NOMO-1 treated with dmso at 0.1 percent for 144 hours (cell line): ENCODE measurements around the gene GRID2.
"Not testable (repeated sequence)": the region's sequence is repeated elsewhere in the genome, so short reads cannot be mapped to it uniquely, and the experiment has no call there.

Experiments used
- DNase-seq: peaks from one replicate; lab custom pipeline; 2025; ENCODE audit not compliant: unreplicated experiment; lab: John Stamatoyannopoulos, UW

The GRID2 gene

GRCh38 chr4:92305148-92305877 lies 1.5 kb downstream of the GRID2 start:
- DNase-seq = no peak

DNA sequence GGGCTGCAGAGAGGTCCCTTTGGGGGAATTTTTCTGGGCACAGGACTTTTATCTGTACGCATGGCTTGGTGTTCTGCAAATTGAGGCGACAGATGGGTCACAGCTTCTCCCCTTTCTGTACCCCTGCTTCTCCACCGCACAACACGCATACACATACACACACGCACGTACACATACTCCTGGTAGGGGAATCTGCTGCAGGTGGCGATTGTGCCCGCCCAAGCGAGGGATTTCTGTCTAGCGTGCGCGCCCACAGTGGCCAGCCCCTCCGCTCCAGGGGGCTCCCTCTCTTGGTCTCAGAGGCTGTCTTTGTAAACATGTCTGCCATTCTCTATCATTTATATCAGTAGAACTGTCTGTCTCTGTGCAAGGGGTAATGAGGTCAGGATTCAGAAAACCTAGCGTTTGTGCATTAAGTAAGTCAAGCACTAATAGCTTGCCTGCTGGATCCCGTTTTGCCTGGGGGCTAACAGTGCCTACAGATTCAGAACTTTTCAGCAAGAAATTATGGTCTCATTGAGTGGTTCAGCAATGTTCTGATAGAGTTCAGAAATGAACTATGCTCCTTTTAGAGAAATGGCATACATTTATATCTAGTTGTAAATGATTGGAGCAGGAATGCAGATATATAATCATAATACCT lies 2.2 kb downstream of the GRID2 start:
- DNase-seq = no peak

DNA sequence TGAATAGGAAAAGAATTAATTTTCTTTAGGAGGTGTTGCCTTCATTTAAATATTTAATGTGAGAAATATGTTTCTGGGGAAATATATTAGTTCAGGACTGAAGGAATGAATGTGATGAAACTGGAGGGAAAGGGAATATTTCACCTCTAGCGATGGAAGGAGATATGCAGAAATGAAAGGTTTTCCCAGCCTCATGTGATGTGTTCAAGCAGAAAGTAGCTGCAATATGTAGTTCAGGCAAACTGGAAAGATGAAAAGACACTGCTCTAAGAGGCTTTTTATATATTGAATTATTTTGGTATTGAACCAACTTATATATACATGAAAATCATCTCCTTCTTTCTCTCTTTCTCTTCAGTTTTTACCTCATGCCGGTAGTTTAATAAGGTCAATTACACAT lies 3.4 kb downstream of the GRID2 start:
- DNase-seq = no peak

DNA sequence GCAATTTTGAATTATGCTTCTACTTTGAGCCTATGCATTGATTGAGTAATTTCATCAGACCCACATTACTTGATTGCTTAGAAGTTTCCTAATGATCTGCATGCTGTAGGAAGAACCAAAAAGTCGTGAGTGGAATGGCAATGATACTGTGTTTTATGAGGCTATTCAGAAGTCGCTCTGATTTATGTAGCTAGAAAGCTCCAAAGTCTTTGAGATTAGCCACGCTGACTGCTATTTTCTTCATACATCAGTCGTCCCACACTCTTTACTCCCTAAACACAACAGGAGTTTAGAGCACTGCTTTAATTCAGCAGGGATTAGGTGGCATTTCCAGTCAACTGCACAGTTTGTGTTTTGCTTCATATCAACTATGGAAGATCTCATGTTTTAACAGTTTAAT lies 4.1 kb downstream of the GRID2 start:
- DNase-seq = no peak

GRCh38 chr4:92317047-92317446 lies 13.3 kb downstream of the GRID2 start:
- no peak for DNase-seq

GRCh38 chr4:92328095-92328494 lies 24.3 kb downstream of the GRID2 start:
- no peak for DNase-seq

DNA sequence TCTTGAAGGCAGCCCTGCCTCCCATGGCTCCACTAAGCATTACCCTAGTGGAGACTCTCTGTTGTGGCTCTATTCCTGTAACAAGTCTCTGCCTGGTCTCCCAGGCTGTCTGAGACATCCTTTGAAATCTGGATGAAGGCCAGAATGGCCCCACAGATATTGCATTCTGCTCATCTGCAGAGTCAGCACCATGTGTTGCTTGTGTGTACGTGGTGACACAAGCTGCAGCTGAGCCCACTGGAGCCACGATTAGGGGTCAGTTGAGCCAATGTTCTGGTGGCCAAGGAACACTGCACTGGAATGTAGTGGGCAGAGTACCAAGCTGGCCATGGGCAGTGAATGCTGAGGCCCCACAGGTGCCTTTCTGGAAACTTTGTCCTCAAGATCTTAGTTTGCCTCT lies 29.2 kb downstream of the GRID2 start:
- DNase-seq = no peak

GRCh38 chr4:92334716-92335350 lies 31.1 kb downstream of the GRID2 start:
- DNase-seq = no peak

DNA sequence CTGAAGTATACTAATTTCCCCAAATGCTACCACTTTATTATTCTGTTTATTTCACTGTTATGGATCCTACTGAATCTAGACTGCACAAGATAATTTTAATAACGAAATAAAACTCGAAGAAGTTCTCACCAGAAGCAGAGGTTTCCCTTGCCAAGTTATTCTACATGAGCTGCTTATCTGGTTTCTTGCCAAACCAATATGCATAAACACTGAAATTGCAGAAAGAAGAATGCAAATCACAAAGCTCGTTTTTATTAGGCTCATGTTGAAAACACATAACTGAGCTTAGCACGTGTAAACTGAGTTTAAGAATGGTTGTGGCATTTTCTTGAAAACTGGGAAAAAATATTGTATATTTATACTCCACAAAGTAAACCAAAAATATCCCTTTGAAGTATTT lies 35.9 kb downstream of the GRID2 start:
- no peak for DNase-seq

GRCh38 chr4:92344216-92344615 lies 40.5 kb downstream of the GRID2 start:
- no peak for DNase-seq

DNA sequence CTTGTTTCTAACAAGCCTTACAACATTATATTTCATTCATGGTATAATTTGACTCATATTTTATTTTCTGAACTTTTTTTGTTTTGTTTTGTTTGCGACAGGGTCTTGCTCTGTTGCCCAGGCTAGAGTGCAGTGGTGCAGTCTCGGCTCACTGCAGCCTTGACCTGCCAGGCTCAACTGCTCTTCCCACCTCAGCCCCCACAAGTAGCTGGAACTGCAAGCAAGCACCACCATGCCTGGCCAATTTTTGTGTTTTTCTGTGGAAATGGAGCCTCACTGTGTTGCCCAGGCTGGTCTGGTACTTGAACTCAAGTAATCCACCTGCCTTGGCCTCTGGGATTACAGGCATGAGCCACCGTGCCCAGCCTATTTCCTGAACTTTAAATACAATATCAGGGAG lies 42.5 kb downstream of the GRID2 start:
- no peak for DNase-seq

- no peak for DNase-seq
Measured at GRCh38 chr4:92357966-92358365, 54.2 kb downstream of the GRID2 start.

DNA sequence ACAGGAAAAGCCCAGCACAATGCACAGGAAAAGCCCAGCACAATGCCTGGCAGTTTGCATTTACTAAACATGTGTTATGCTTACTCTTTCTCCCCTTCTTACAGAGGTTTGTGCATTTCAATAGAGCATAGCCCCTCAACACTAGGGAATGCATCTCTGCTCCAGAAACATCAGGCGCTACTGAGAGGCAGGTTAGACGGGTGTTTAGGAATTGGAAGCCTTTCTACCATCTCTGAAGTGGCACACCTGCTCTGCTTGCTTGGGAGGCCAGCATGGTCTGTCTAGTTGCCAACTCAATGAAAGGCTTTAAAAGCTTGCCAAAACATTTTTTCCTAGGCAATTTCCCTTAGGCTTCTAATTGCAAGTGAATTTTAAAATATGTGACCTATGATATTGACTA lies 55.7 kb downstream of the GRID2 start:
- no peak for DNase-seq

DNA sequence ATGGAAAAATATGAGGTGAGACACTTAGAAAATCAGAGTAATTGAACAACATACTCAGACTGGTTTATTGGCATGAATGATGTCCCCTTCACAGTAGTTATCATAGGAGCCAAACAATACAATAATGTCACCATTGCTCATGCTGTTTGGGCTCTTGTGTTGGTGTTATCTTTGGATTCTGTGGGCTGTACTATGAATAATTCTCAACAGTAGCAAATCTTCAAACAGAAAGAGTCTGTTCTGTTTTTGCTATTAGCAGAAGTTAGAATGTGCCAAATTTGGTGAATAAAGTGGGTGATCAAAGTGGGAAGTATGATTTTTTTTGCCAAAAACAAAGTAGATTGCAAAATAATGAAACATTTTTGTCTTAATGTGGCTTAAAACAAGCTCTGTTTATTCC lies 58.3 kb downstream of the GRID2 start:
- no peak for DNase-seq

DNA sequence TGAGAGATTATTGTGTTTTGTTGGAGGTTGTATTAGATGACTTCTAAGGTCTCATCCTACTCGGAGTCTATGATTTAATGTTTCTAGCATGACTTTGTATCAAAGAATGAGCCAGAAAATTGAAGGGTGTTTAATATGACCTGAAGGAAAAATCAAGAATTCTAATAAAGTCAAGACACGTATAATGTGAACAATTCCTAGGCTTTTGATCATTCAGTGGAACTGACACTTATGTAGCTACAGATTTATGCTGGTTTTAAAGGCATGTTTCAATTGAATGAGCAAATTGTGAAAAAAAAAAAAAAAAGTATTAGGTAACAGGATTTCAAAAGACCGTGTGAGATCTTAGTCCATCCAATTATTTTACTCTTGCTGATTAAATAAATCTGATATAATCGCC lies 64.9 kb downstream of the GRID2 start:
- no peak for DNase-seq

GRCh38 chr4:92381616-92382015 lies 77.8 kb downstream of the GRID2 start:
- no peak for DNase-seq

DNA sequence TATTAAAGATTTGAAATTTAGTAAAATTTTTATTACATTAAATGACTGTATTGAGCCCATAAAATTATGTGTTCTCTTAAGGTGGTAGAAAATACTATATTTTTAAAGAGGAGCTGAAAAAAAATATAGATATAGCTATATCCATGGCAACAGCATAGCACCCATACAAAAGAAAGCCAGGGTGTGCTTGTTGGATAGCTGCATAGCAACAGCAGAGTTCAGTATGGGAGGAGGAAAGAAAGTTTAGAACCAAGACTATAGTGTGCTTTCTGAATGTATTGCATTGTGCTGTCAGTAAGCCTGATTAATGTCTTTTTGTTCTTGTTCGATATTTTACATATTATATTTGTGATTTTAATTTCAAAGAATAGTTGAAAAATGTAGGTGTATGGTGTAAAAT lies 78.4 kb downstream of the GRID2 start:
- DNase-seq = no peak

DNA sequence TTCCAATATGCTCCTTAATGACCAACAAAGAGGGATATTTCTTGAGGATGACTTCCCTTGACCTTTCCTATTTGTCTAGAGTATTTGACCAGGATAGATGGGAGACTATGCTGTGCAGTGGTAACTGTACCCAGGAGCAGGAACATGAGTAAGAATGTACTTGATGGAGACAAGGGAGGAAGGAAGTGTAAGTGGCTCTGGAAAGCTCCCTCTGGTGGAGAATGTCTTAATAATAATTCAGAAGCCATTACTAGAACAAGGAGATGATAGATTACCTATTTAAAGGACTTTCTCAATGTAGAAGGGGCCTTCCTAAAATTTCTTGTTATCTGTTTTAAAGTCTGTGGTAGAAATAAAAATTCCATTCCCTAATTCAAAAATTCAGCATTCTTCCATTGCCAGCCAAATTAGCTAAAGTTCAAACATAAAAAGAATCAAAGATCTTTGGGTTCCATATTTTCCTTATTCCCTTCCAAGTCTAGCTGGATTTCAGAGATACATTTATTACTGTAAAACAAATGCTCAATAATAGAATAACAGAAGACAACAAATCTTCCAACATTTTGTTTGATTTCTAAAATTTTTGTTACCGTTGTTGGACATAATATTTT lies 83.8 kb downstream of the GRID2 start:
- DNase-seq = no peak

DNA sequence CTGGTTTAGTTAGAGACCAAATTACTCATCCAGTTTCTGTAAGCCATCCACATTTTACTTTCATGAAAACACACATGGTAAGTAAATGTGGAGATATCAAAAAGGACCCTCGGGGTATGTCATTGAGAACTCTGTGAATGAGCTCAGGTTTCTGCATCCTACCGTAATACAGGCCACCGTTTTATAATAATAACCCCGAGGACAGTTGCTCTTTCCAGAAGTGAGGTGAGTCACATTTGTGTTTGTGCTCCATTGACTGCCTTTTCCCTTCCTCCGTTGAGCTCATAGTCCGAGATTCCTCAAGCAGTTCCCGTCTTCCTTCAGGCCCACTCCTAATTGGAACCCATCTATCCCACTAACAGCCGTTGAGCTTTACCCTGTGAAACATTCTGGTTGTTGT lies 95.3 kb downstream of the GRID2 start:
- DNase-seq = no peak

DNA sequence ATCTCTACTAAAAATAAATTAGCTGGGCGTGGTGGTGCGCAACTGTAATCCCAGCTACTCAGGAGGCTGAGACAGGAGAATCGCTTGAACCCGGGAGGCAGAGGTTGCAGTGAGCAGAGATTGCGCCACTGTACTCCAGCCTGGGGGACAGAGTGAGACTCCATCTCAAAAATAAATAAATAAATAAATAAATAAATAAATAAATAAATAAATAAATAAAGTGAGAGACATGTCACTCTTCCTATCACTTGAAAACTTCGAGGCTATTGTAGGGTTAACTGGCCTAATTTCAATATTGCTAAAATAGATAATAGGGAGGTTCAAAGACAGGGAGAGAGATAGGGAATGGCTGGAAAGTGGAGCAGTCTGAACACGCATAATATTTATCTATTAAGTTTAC lies 99.8 kb downstream of the GRID2 start:
- not testable (repeated sequence) for DNase-seq

GRCh38 chr4:92406488-92406887 lies 102.7 kb downstream of the GRID2 start:
- DNase-seq = no peak

DNA sequence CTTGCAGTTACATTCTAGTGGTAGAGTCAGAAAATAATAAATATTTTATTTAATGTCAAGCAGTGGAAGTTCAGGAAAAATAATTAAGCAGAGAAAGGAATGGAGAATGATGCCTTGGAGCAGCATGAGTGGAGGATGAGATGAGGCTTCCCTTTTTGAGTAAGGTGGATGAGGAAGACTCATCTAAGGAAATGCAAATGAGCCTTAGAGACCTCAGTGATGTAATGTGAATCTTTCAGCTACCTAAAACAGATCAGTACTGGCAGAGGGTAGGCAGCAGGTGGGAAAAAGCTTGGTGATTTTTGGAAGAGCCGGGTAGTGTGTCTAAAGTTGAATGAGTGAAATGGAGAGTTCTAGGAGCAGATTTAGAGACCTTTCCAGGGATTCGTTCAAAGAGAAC lies 118.2 kb downstream of the GRID2 start:
- no peak for DNase-seq
